HEK293T (cell line): Measurements from ENCODE around the gene ALX3.

Experiments used
- CTCF ChIA-PET: fragments of 350-600 bp; formaldehyde crosslinking; extraction: SDS; loops from one replicate; lab custom pipeline; 2021; ENCODE audit warnings: antibody characterized with exemption, inconsistent platforms; lab: Yijun Ruan, JAX
- POLR2A ChIA-PET: fragments of 350-600 bp; formaldehyde crosslinking; extraction: SDS; loops from one replicate; lab custom pipeline; 2020; ENCODE audit warnings: antibody characterized with exemption, inconsistent platforms; lab: Yijun Ruan, JAX
- DNase-seq: peaks from one replicate; pipeline ENCODE4 v3.0.0; 2012; ENCODE audit warnings: mixed read lengths; ENCODE audit errors: extremely low spot score
- ARNT ChIP-seq: fragments of 450-650 bp; IDR thresholded peaks from 2 replicates; pipeline ENCODE4 v1.6.1; 2017; ENCODE audit warnings: mild to moderate bottlenecking
- BHLHE40 ChIP-seq: fragments of 450-650 bp; IDR thresholded peaks from 2 replicates; pipeline ENCODE4 v1.6.1; 2016; ENCODE audit warnings: mild to moderate bottlenecking, moderate library complexity, borderline replicate concordance
- CTBP1 ChIP-seq: fragments of 450-650 bp; IDR thresholded peaks from 2 replicates; pipeline ENCODE4 v1.6.1; 2016; ENCODE audit warnings: borderline replicate concordance
- ELF4 ChIP-seq: fragments of 450-650 bp; IDR thresholded peaks from 2 replicates; pipeline ENCODE4 v1.6.1; 2017; ENCODE audit warnings: antibody characterized with exemption
- FOXA1 ChIP-seq: fragments of 450-650 bp; IDR thresholded peaks from 2 replicates; pipeline ENCODE4 v1.6.1; 2016; ENCODE audit warnings: mild to moderate bottlenecking
- FOXK2 ChIP-seq: fragments of 450-650 bp; IDR thresholded peaks from 2 replicates; pipeline ENCODE4 v1.6.1; 2016; ENCODE audit warnings: mild to moderate bottlenecking
- FOXM1 ChIP-seq: fragments of 450-650 bp; IDR thresholded peaks from 2 replicates; pipeline ENCODE4 v1.6.1; 2017; ENCODE audit warnings: mild to moderate bottlenecking, borderline replicate concordance
- HDGF ChIP-seq: fragments of 450-650 bp; IDR thresholded peaks from 2 replicates; pipeline ENCODE4 v1.6.1; 2017; ENCODE audit warnings: antibody characterized with exemption, borderline replicate concordance
- L3MBTL2 ChIP-seq: fragments of 450-650 bp; conservative IDR thresholded peaks from 2 replicates; pipeline ENCODE4 v1.6.1; 2016; ENCODE audit warnings: mild to moderate bottlenecking
- LEF1 ChIP-seq: fragments of 450-650 bp; IDR thresholded peaks from 2 replicates; pipeline ENCODE4 v1.6.1; 2017; ENCODE audit warnings: mild to moderate bottlenecking, borderline replicate concordance
- NFRKB ChIP-seq: fragments of 450-650 bp; IDR thresholded peaks from 2 replicates; pipeline ENCODE4 v1.6.1; 2016; ENCODE audit warnings: mild to moderate bottlenecking, moderate library complexity
- SP1 ChIP-seq: fragments of 450-650 bp; IDR thresholded peaks from 2 replicates; pipeline ENCODE4 v1.6.1; 2017
- SUZ12 ChIP-seq: fragments of 450-650 bp; IDR thresholded peaks from 2 replicates; pipeline ENCODE4 v1.6.1; 2016; ENCODE audit warnings: mild to moderate bottlenecking
- TARDBP ChIP-seq: fragments of 450-650 bp; IDR thresholded peaks from 2 replicates; pipeline ENCODE4 v1.6.1; 2016
- ZNF384 ChIP-seq: fragments of 450-650 bp; IDR thresholded peaks from 2 replicates; pipeline ENCODE4 v1.6.1; 2016
- TF ChIP-seq, protein P1 (sequence below): fragments of 450-650 bp; IDR thresholded peaks from 2 replicates; pipeline ENCODE4 v1.6.1; 2016

ALX3 gene

DNA sequence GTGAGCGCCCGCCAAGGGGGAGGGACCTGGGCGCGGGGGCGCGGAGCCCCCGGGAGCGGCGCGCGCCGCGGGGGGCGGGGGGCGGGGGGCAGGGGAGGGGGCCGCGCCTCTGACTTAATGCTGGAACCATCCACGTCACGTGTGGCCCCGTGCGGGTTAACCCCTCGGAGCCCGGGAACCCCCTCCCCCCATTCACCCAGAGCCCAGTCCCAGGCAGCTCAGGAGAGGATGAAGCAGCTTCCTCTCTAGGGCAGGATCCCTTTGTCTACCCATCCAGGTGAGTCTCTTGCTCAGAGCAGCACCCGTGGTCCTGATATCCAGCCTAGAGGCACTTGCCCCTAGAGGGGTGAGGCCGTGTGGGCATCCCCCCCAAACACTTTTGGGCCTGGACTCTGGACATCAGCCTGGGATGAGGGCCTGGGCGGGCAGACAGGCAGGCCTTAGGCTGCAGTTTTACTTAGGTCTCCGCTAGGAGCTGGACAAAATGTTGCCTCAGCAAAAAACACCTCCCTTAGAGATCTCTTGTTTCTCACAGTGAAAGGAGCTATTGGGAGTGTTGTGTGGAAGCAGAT, at the start of gene ALX3:
Gene ALX3 (minus strand): TSS at position 2 of the 572 bp plus-strand sequence. CDS start 60 bp downstream, outside the sequence.
- CTCF ChIA-PET, result interaction anchor here (1.5 to 2.8 kb wide), 2 partner anchors 18 to 46 kb away, joined by 5 to 14 read pairs; no protein-coding TSS in a partner anchor
- DNase-seq, result no peak
- TF ChIP-seq TARDBP (no peak), ZNF384 (no peak), L3MBTL2 (no peak), BHLHE40 (no peak), FOXK2 (no peak), ELF4 (no peak), FOXA1 (no peak), SP1 (no peak)
- TF ChIP-seq, protein P1, sequence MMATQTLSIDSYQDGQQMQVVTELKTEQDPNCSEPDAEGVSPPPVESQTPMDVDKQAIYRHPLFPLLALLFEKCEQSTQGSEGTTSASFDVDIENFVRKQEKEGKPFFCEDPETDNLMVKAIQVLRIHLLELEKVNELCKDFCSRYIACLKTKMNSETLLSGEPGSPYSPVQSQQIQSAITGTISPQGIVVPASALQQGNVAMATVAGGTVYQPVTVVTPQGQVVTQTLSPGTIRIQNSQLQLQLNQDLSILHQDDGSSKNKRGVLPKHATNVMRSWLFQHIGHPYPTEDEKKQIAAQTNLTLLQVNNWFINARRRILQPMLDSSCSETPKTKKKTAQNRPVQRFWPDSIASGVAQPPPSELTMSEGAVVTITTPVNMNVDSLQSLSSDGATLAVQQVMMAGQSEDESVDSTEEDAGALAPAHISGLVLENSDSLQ, result no peak
- POLR2A ChIA-PET, result interaction anchor here (1.1 kb wide), 1 partner anchor 9 kb away, joined by 5 read pairs; no protein-coding TSS in a partner anchor

GRCh38 chr1:110119843-110120242, 49.4 kb upstream of the ALX3 start:
- CTCF ChIA-PET, result interaction anchor here (1.0 kb wide), 1 partner anchor 32 kb away, joined by 3 read pairs; no protein-coding TSS in a partner anchor
- no peak for DNase-seq
- no peak for TF ChIP-seq ARNT
- no peak for TF ChIP-seq BHLHE40
- no peak for TF ChIP-seq SP1
- TF ChIP-seq FOXM1, result no peak
- no peak for TF ChIP-seq ELF4
- TF ChIP-seq, protein P1, result no peak
- TF ChIP-seq ZNF384, result no peak
- TF ChIP-seq FOXA1, result no peak
- TF ChIP-seq CTBP1, result no peak
- no peak for TF ChIP-seq SUZ12
- no peak for TF ChIP-seq NFRKB
- no peak for TF ChIP-seq HDGF
- TF ChIP-seq TARDBP, result no peak
- TF ChIP-seq L3MBTL2, result no peak
- POLR2A ChIA-PET, result no interaction called here

DNA sequence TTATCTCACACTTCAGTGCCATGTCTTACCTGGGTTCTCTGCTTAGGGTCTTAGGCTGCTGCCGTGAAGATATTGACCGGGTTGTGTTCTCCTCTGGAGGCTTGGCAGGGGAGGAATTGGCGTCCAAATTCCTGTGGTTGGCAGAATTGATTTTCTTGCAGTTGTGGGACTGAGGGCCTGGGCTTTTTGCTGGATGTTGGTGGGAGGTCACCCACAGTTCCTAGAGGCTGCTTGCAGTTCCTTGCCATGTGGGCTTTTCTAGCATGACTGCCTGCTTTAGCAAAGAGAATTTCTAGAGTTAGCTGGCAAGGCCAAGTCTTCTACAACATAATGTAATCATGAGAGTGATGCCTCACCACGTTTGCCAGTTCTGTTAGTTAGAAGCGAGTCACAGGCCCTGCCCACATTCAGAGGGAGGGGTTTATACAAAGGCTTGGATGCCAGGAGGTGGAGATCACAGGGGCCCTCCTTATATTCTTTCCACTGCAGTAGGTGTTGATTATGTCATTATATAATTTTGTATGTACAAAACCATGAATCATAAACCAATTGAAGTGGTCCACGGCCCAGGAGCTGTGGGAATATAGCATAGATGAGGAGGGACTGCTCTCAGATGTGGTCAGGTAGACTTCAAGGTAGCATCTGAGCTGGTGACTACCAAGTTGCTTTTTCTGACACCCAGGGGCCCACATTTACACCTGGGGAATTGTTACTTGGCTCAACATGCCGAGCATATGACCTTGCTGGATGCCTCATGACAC, 48.3 kb upstream of the ALX3 start:
- ChIA-PET POLR2A (no interaction called here), CTCF (interaction anchor here (0.9 kb wide), 1 partner anchor 65 kb away, joined by 3 read pairs; no protein-coding TSS in a partner anchor)
- DNase-seq, result no peak
- TF ChIP-seq, protein P1, result no peak
- no peak for TF ChIP-seq SP1
- no peak for TF ChIP-seq NFRKB
- no peak for TF ChIP-seq LEF1
- TF ChIP-seq HDGF, result no peak
- TF ChIP-seq FOXA1, result no peak
- no peak for TF ChIP-seq TARDBP
- TF ChIP-seq FOXK2, result no peak
- no peak for TF ChIP-seq SUZ12
- no peak for TF ChIP-seq L3MBTL2
- TF ChIP-seq ELF4, result no peak
- TF ChIP-seq CTBP1, result no peak
- TF ChIP-seq BHLHE40, result no peak
- no peak for TF ChIP-seq ZNF384
- TF ChIP-seq ARNT, result no peak
- no peak for TF ChIP-seq FOXM1

GRCh38 chr1:110114784-110115183, 44.3 kb upstream of the ALX3 start:
- CTCF ChIA-PET, result interaction anchor here (1.0 to 2.5 kb wide), 2 partner anchors 26 to 85 kb away, joined by 4 to 7 read pairs; no protein-coding TSS in a partner anchor
- TF ChIP-seq NFRKB, result no peak
- no peak for TF ChIP-seq FOXK2
- no peak for TF ChIP-seq SUZ12
- TF ChIP-seq HDGF, result no peak
- TF ChIP-seq ARNT, result no peak
- TF ChIP-seq FOXA1, result no peak
- no peak for TF ChIP-seq ELF4
- TF ChIP-seq, protein P1, result no peak
- TF ChIP-seq LEF1, result no peak
- no peak for TF ChIP-seq FOXM1
- TF ChIP-seq TARDBP, result no peak
- no peak for TF ChIP-seq ZNF384
- DNase-seq, result no peak
- POLR2A ChIA-PET, result no interaction called here

- DNase-seq, result no peak
- CTCF ChIA-PET, result interaction anchor here (0.8 to 1.2 kb wide), 3 partner anchors 23 to 346 kb away, joined by 3 read pairs; no protein-coding TSS in a partner anchor
- TF ChIP-seq TARDBP, result no peak
- no peak for TF ChIP-seq FOXM1
- TF ChIP-seq FOXK2, result no peak
- no peak for TF ChIP-seq ELF4
- no peak for TF ChIP-seq ARNT
- no peak for TF ChIP-seq FOXA1
- TF ChIP-seq ZNF384, result no peak
- TF ChIP-seq L3MBTL2, result no peak
- no peak for TF ChIP-seq NFRKB
- no peak for TF ChIP-seq CTBP1
- TF ChIP-seq, protein P1, result no peak
- TF ChIP-seq SP1, result no peak
- TF ChIP-seq HDGF, result no peak
- no peak for TF ChIP-seq BHLHE40
- no peak for TF ChIP-seq LEF1
- TF ChIP-seq SUZ12, result no peak
- POLR2A ChIA-PET, result no interaction called here
These were observed 43.7 kb upstream of the ALX3 start for GRCh38 chr1:110114173-110114572.
